ENCODE data around the gene ACVRL1. TPM values are rescaled to one million over a fixed set of nuclear protein-coding genes. Genes with fewer than 3 reads are reported as not detected.
A peak's percentile ranks its signal among the peaks of the same experiment; 100 is the strongest.

The ACVRL1 gene
- total RNA-seq, 1 experiment from 2014 or later: 11.7 TPM

- DNase-seq (ENCODE audit: low spot score): no peak
Observed at GRCh38 chr12:51942501-51943000, 35.2 kb downstream of the ACVRL1 start.

GRCh38 chr12:51943346-51943745 is 36.0 kb downstream of the ACVRL1 start:
- DNase-seq (ENCODE audit: low spot score): no peak

GRCh38 chr12:51944608-51945233 is 37.4 kb downstream of the ACVRL1 start:
- no peak for DNase-seq (ENCODE audit: low spot score)

- DNase-seq (ENCODE audit: low spot score): no peak
Observed at GRCh38 chr12:51947246-51947996, 40.1 kb downstream of the ACVRL1 start.

- no peak for DNase-seq (ENCODE audit: low spot score)
Observed at GRCh38 chr12:51948066-51948465, 40.8 kb downstream of the ACVRL1 start.

- DNase-seq (ENCODE audit: low spot score): no peak
Observed at GRCh38 chr12:51949342-51950030, 42.2 kb downstream of the ACVRL1 start.

GRCh38 chr12:51950682-51951198 is 43.4 kb downstream of the ACVRL1 start:
- DNase-seq (ENCODE audit: low spot score): no peak

- DNase-seq (ENCODE audit: low spot score): peak; percentile 68
Observed at GRCh38 chr12:51951199-51951842, 44.0 kb downstream of the ACVRL1 start, which contains the start of gene ACVR1B. ACVR1B (plus strand) TSS chr12:51951699; CDS start chr12:51951744, 45 bp downstream.

- DNase-seq (ENCODE audit: low spot score): no peak
Observed at GRCh38 chr12:51951843-51952722, 44.8 kb downstream of the ACVRL1 start.

GRCh38 chr12:51953089-51953488 is 45.8 kb downstream of the ACVRL1 start:
- DNase-seq (ENCODE audit: low spot score): no peak

GRCh38 chr12:51953864-51954263 is 46.6 kb downstream of the ACVRL1 start:
- DNase-seq (ENCODE audit: low spot score): no peak

- no peak for DNase-seq (ENCODE audit: low spot score)
Observed at GRCh38 chr12:51954561-51955361, 47.5 kb downstream of the ACVRL1 start.

GRCh38 chr12:51955702-51956101 is 48.4 kb downstream of the ACVRL1 start:
- no peak for DNase-seq (ENCODE audit: low spot score)

GRCh38 chr12:51958542-51958941 is 51.2 kb downstream of the ACVRL1 start:
- no peak for DNase-seq (ENCODE audit: low spot score)

- no peak for DNase-seq (ENCODE audit: low spot score)
Observed at GRCh38 chr12:51959211-51959610, 51.9 kb downstream of the ACVRL1 start.

- no peak for DNase-seq (ENCODE audit: low spot score)
Observed at GRCh38 chr12:51959921-51960320, 52.6 kb downstream of the ACVRL1 start.

GRCh38 chr12:51960488-51960887 is 53.2 kb downstream of the ACVRL1 start:
- DNase-seq (ENCODE audit: low spot score): no peak

- no peak for DNase-seq (ENCODE audit: low spot score)
Observed at GRCh38 chr12:51960890-51961289, 53.6 kb downstream of the ACVRL1 start.

GRCh38 chr12:51961834-51962233 is 54.5 kb downstream of the ACVRL1 start:
- no peak for DNase-seq (ENCODE audit: low spot score)

- no peak for DNase-seq (ENCODE audit: low spot score)
Observed at GRCh38 chr12:51962737-51963136, 55.4 kb downstream of the ACVRL1 start.
